GM13976 (cell line): ENCODE data around the gene SOX5.

Experiments
- DNase-seq: peaks from one replicate; pipeline ENCODE4 v3.0.0; 2012; ENCODE audit warnings: low spot score
- CTCF ChIP-seq: IDR thresholded peaks from 2 replicates; pipeline ENCODE4 v1.5.1; 2012; ENCODE audit warnings: borderline replicate concordance, mild to moderate bottlenecking; ENCODE audit not compliant: insufficient read depth; ENCODE audit errors: extremely low read depth, missing control alignments, control extremely low read depth
- in situ Hi-C: fragments of 300-500 bp; cut with MboI; formaldehyde crosslinking; loops from one replicate; pipeline ENCODE4 v1.12.0; 2022; ENCODE audit warnings: low sequenced_read_pairs, mixed read lengths, inconsistent platforms; ENCODE audit not compliant: unreplicated experiment

The SOX5 gene

GRCh38 chr12:23855813-23856212 lies 93.7 kb downstream of the SOX5 start:
- TF ChIP-seq CTCF, result no peak
- in situ Hi-C loops, result no loop called here
- no peak for DNase-seq

- in situ Hi-C loops, result no loop called here
- TF ChIP-seq CTCF, result no peak
- no peak for DNase-seq
Measured at GRCh38 chr12:23854598-23854997, 94.9 kb downstream of the SOX5 start.

GRCh38 chr12:23853640-23854039 lies 95.8 kb downstream of the SOX5 start:
- no peak for TF ChIP-seq CTCF
- DNase-seq, result no peak
- in situ Hi-C loops, result no loop called here

- DNase-seq, result no peak
- no peak for TF ChIP-seq CTCF
- in situ Hi-C loops, result no loop called here
Measured at GRCh38 chr12:23851602-23852001, 97.9 kb downstream of the SOX5 start.

GRCh38 chr12:23847857-23848256 lies 101.6 kb downstream of the SOX5 start:
- no peak for DNase-seq
- in situ Hi-C loops, result no loop called here
- no peak for TF ChIP-seq CTCF

- DNase-seq, result no peak
- in situ Hi-C loops, result no loop called here
- TF ChIP-seq CTCF, result no peak
Measured at GRCh38 chr12:23843958-23844357, 105.5 kb downstream of the SOX5 start.

GRCh38 chr12:23834076-23834475 lies 115.4 kb downstream of the SOX5 start:
- TF ChIP-seq CTCF, result no peak
- DNase-seq, result no peak
- in situ Hi-C loops, result no loop called here
